ENCODE results near the gene FYN.

DNA sequence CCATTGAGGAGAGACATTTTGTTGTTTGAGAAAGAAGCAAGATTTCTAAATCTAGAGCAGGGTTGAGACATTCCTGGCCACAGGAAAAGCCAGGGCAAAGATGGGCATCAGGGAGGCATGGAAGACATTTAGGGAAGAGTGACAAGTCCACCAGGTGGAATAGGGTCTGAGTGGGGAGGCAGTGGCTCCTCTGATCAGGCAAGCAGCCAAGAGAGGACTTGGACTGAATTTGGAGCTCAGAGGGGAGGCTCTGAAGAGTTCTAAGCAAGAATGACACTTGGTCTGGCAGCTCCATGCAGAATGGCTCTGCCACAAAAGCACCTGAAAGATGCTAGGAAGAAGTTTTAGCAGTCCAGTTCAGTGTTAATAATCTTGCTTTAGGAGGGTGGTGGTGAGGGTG lies 120.8 kb downstream of the FYN start:
- TF ChIP-seq CTCF (conservative IDR thresholded peaks at IDR 0.05): no peak
- TF ChIP-seq ZFX (IDR thresholded peaks at IDR 0.05): no peak

Measured in C4-2B (cell line).